ENCODE results near the gene PNMA6A.

- TF ChIP-seq CTCF (IDR thresholded peaks at IDR 0.05) (no peak), EP300 (IDR thresholded peaks at IDR 0.05) (no peak)
Measured at GRCh38 chrX:153060095-153060445, 12.2 kb upstream of the PNMA6A start.

Data from sigmoid colon (tissue), 4 donors.